CD4-positive, CD25-positive, alpha-beta regulatory T cell (primary cell): ENCODE data around the gene GPR171. TPM values are rescaled to one million over a fixed set of nuclear protein-coding genes. Genes with fewer than 3 reads are reported as not detected.

ENCODE experiments used
- ATAC-seq, 2 donors: fragments of 150-1000 bp; cut with Tn5 transposase; one replicate each; pipeline ENCODE4 v1.10.0; 2021; ENCODE audit warnings: low read depth in 2 of 2, moderate number of reproducible peaks in 2 of 2, moderate library complexity in 1 of 2
- DNase-seq, 3 donors: peaks; one replicate each; pipeline versions ENCODE4 v3.0.0 to v3.0.0-alpha.2; 2012 to 2022; ENCODE audit warnings: mixed read lengths in 1 of 3
- H3K27ac ChIP-seq: one replicate; pipeline ENCODE4 v1.7.0; 2013; ENCODE audit warnings: mild to moderate bottlenecking, low read length; ENCODE audit not compliant: insufficient read depth, poor library complexity, severe bottlenecking
- H3K27me3 ChIP-seq: one replicate; pipeline ENCODE4 v1.7.0; 2013; ENCODE audit warnings: low read length; ENCODE audit not compliant: control insufficient read depth, insufficient read depth
- H3K36me3 ChIP-seq: one replicate; pipeline ENCODE4 v1.7.0; 2013; ENCODE audit warnings: mild to moderate bottlenecking, low read length, moderate library complexity; ENCODE audit not compliant: control insufficient read depth, insufficient read depth
- H3K4me1 ChIP-seq: 2 replicates; pipeline ENCODE4 v1.7.0; 2013; ENCODE audit warnings: mild to moderate bottlenecking, low read length; ENCODE audit not compliant: insufficient read depth, control insufficient read depth, poor library complexity, severe bottlenecking
- H3K4me3 ChIP-seq: one replicate; pipeline ENCODE4 v1.7.0; 2013; ENCODE audit warnings: low read depth, mild to moderate bottlenecking, low read length, moderate library complexity
- H3K9me3 ChIP-seq, 2 experiments: 1 replicate in 1 of 2; 2 replicates in 1 of 2; pipeline ENCODE4 v1.7.0; 2013; ENCODE audit warnings: low read length in 2 of 2, mild to moderate bottlenecking in 1 of 2, moderate library complexity in 1 of 2; ENCODE audit not compliant: control insufficient read depth in 2 of 2
- H3K27ac Mint-ChIP-seq, 3 donors: one replicate each; pipeline ENCODE4 v1.8.0; 2020 to 2022; ENCODE audit warnings: mild to moderate bottlenecking in 3 of 3, mixed read lengths in 3 of 3, moderate library complexity in 2 of 3
- H3K27me3 Mint-ChIP-seq: one replicate; pipeline ENCODE4 v1.8.0; 2022; ENCODE audit warnings: mild to moderate bottlenecking, mixed read lengths
- H3K36me3 Mint-ChIP-seq: one replicate; pipeline ENCODE4 v1.8.0; 2020; ENCODE audit warnings: mixed read lengths
- H3K4me1 Mint-ChIP-seq, 4 donors: one replicate each; pipeline ENCODE4 v1.8.0; 2020 to 2022; ENCODE audit warnings: mixed read lengths in 4 of 4, mild to moderate bottlenecking in 1 of 4
- H3K4me3 Mint-ChIP-seq, 4 donors: one replicate each; pipeline ENCODE4 v1.8.0; 2020 to 2022; ENCODE audit warnings: mild to moderate bottlenecking in 4 of 4, mixed read lengths in 4 of 4, moderate library complexity in 3 of 4
- H3K9me3 Mint-ChIP-seq, 7 donors: one replicate each; pipeline ENCODE4 v1.8.0; 2020 to 2022; ENCODE audit warnings: mixed read lengths in 7 of 7, mild to moderate bottlenecking in 3 of 7, moderate library complexity in 2 of 7
- polyA plus RNA-seq, 4 donors: library from polyadenylated mRNA; unstranded; fragments of 300-500 nt; fragmentation: Illumina TruSeq; gene quantifications; one replicate each; pipeline ENCODE4 v1.2.3, GENCODE V29; 2021
- total RNA-seq: library from RNA; stranded (reverse); gene quantifications from one replicate; pipeline ENCODE4 v1.2.3, GENCODE V29; 2022

Gene GPR171
- total and polyA plus RNA-seq, 5 donors from 2014 or later: 26.8 to 118 (median 96.7) TPM

GRCh38 chr3:151224268-151224866 lies 21.4 kb upstream of the GPR171 start:
- no peak overlapping the region for H3K4me3 ChIP-seq
- no peaks in the 10 kb centered on the region for H3K36me3 Mint-ChIP-seq
- H3K9me3 Mint-ChIP-seq: peaks cover 0 to 13% (median 0%) of the 10 kb centered on the region in 7 donors

DNA sequence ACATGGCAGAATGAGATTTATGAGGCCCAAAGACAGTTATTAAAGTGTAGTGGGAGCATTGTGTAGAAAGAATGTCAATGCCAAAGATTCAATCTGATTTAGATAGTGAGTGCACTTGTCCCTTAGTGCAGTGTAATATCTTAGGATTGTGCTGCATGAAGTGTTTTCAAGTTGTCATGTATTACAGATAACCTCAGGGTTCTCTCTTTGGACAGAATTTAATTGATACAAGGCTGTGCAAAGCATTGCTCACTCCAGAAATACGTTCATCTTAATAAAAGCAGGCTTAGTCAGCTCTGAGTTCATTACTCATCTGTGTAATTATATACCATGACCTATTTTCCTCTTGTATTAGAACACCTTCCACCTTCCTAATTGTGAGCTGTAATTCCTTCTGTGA lies 16.0 kb upstream of the GPR171 start:
- Histone ChIP-seq H3K4me1 (no peaks in the 10 kb centered on the region), H3K27me3 (no peaks in the 10 kb centered on the region), H3K9me3 (no peaks in the 10 kb centered on the region), H3K27ac (no peak overlapping the region), H3K4me3 (no peak overlapping the region), H3K36me3 (no peaks in the 10 kb centered on the region)
- Mint-ChIP-seq H3K4me3 (no peak overlapping the region), H3K27me3 (peaks cover 9% of the 10 kb centered on the region), H3K9me3 (peaks cover 0 to 13% (median 0%) of the 10 kb centered on the region in 7 donors), H3K27ac (no peak overlapping the region), H3K36me3 (no peaks in the 10 kb centered on the region), H3K4me1 (peaks cover 0 to 3% (median 0%) of the 10 kb centered on the region in 4 donors)
- DNase-seq: no peak
- no peak for ATAC-seq

More at GRCh38 chr3:151224268-151224866, 21.4 kb upstream of the GPR171 start:
- H3K9me3 ChIP-seq: no peaks in the 10 kb centered on the region
- peaks cover 12 to 35% (median 25%) of the 10 kb centered on the region in 4 donors for H3K4me1 Mint-ChIP-seq
- H3K36me3 ChIP-seq: no peaks in the 10 kb centered on the region
- peaks cover 15% of the 10 kb centered on the region for H3K4me1 ChIP-seq
- DNase-seq: no peak
- H3K27me3 Mint-ChIP-seq: peaks cover 5% of the 10 kb centered on the region
- H3K27ac ChIP-seq: no peak overlapping the region
- no peak for ATAC-seq
- H3K4me3 Mint-ChIP-seq: no peak overlapping the region
- no peaks in the 10 kb centered on the region for H3K27me3 ChIP-seq
- peak overlapping the region in 2 of 3 donors; percentile 58 to 59 for H3K27ac Mint-ChIP-seq

DNA sequence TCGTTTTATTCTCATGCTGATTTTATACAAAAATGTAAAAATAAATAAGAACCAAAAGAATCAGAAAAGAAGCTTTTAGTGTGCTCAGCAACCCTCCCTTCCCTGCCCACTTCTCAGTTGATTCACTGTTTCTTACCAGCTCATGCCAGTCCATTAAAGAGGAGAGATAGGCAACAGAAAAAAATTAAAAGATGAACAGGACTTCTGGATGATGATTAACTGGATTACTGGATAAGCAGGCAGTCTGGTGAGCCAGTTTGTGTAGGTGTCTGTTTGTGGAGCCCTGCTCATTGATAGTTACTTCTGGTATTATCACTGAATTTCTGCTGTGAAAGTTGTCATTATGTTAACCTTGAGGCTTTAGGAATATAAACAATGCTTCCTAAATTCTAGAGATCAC lies 15.1 kb upstream of the GPR171 start:
- no peak overlapping the region for H3K4me3 Mint-ChIP-seq
- Histone ChIP-seq H3K4me1 (no peaks in the 10 kb centered on the region), H3K9me3 (no peaks in the 10 kb centered on the region), H3K36me3 (no peaks in the 10 kb centered on the region), H3K4me3 (no peak overlapping the region), H3K27ac (no peak overlapping the region), H3K27me3 (no peaks in the 10 kb centered on the region)
- peaks cover 9% of the 10 kb centered on the region for H3K27me3 Mint-ChIP-seq
- peaks cover 0 to 3% (median 0%) of the 10 kb centered on the region in 4 donors for H3K4me1 Mint-ChIP-seq
- no peaks in the 10 kb centered on the region for H3K36me3 Mint-ChIP-seq
- DNase-seq (no peak), ATAC-seq (no peak)
- peaks cover 0 to 13% (median 0%) of the 10 kb centered on the region in 7 donors for H3K9me3 Mint-ChIP-seq
- no peak overlapping the region for H3K27ac Mint-ChIP-seq

DNA sequence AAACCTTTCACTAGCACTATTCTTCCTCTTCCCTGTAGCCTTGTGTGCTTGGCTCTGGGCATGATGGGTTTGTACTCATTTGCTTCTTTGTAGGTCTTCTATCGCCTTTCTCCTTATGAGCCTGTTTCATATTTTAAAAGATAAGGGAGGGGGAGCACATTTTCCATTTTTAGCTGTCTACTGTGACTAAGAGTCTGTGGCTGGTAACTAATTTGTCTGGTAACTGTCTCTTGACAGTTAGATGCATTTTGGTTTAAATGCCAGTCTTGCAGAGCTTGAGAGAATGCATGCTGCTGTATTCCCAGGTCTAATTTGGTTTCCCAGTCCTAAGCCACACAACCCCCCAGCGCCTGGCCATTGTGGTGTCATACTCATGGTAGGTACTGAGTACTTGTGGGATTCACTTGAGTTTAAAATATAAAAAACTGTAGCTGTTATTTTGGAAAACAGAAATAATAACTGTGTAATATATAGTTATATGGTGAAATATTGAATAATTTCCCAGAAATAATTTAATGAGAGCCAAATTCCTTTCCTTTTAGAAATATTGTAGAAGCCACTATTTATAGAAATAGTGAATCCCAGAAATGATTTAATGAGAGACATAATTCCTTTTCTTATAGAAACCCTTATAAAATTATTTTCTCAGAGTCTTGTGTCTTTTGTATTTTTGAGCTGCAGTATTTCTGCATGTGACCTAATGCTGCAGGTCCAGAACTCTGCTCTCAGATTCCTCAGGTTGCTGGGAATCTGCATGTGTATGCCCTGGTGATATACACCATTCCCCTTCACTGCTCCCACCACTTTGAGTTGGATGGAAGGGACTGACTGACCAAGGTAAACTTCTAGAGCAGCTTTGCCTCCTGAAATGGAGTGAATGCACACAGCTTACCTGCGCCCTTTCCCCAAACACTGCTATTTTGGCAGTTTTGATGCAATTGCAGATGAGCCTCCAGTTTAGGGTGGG lies 13.9 kb upstream of the GPR171 start:
- H3K9me3 ChIP-seq: no peaks in the 10 kb centered on the region
- no peaks in the 10 kb centered on the region for H3K4me1 ChIP-seq
- no peaks in the 10 kb centered on the region for H3K36me3 ChIP-seq
- Mint-ChIP-seq H3K9me3 (peaks cover 0 to 7% (median 0%) of the 10 kb centered on the region in 7 donors), H3K4me1 (peaks cover 0 to 3% (median 0%) of the 10 kb centered on the region in 4 donors), H3K27me3 (peaks cover 9% of the 10 kb centered on the region), H3K4me3 (no peak overlapping the region), H3K27ac (no peak overlapping the region), H3K36me3 (no peaks in the 10 kb centered on the region)
- no peak overlapping the region for H3K4me3 ChIP-seq
- H3K27me3 ChIP-seq: no peaks in the 10 kb centered on the region
- no peak overlapping the region for H3K27ac ChIP-seq
- no peak for DNase-seq
- no peak for ATAC-seq

GRCh38 chr3:151214459-151214858 lies 11.4 kb upstream of the GPR171 start:
- no peak for ATAC-seq
- peaks cover 4% of the 10 kb centered on the region for H3K27me3 Mint-ChIP-seq
- H3K36me3 ChIP-seq: no peaks in the 10 kb centered on the region

GRCh38 chr3:151213881-151214280 lies 10.9 kb upstream of the GPR171 start:
- Mint-ChIP-seq H3K9me3 (no peaks in the 10 kb centered on the region), H3K36me3 (no peaks in the 10 kb centered on the region), H3K27ac (no peak overlapping the region), H3K4me3 (no peak overlapping the region), H3K4me1 (peaks cover 6 to 26% (median 16%) of the 10 kb centered on the region in 4 donors), H3K27me3 (peaks cover 4% of the 10 kb centered on the region)
- Histone ChIP-seq H3K9me3 (no peaks in the 10 kb centered on the region), H3K4me3 (no peak overlapping the region), H3K36me3 (no peaks in the 10 kb centered on the region), H3K27ac (no peak overlapping the region), H3K4me1 (peaks cover 3% of the 10 kb centered on the region), H3K27me3 (no peaks in the 10 kb centered on the region)
- ATAC-seq (no peak), DNase-seq (no peak)

More at GRCh38 chr3:151214459-151214858, 11.4 kb upstream of the GPR171 start:
- Histone ChIP-seq H3K9me3 (no peaks in the 10 kb centered on the region), H3K4me3 (no peak overlapping the region), H3K27ac (no peak overlapping the region), H3K4me1 (no peaks in the 10 kb centered on the region), H3K27me3 (no peaks in the 10 kb centered on the region)
- no peak for DNase-seq
- H3K4me3 Mint-ChIP-seq: no peak overlapping the region
- H3K36me3 Mint-ChIP-seq: no peaks in the 10 kb centered on the region
- peaks cover 5 to 21% (median 11%) of the 10 kb centered on the region in 4 donors for H3K4me1 Mint-ChIP-seq
- H3K9me3 Mint-ChIP-seq: no peaks in the 10 kb centered on the region
- no peak overlapping the region for H3K27ac Mint-ChIP-seq

DNA sequence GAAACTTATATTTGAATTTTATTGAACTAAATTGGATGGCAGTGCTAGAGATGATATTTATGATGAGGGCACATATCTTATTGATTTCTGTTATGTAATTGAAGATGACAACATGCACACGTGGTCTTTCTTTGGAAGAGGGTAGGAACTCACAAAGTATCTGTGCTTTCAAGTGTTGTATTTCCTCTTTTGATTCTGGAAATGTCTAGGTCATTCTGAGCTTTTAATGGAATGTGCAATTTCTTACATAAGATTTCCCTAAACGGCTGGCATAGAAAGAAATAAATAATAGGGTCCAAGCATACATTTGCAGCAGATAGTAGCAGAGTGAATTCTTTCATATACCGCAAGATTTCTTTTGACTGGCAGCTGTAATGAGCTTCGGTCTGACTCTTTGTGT lies 10.1 kb upstream of the GPR171 start:
- H3K36me3 Mint-ChIP-seq: no peaks in the 10 kb centered on the region
- H3K36me3 ChIP-seq: no peaks in the 10 kb centered on the region
- no peaks in the 10 kb centered on the region for H3K9me3 ChIP-seq
- no peak overlapping the region for H3K27ac ChIP-seq
- H3K27me3 Mint-ChIP-seq: peaks cover 4% of the 10 kb centered on the region
- peaks cover 6 to 31% (median 16%) of the 10 kb centered on the region in 4 donors for H3K4me1 Mint-ChIP-seq
- H3K9me3 Mint-ChIP-seq: no peaks in the 10 kb centered on the region
- peaks cover 4% of the 10 kb centered on the region for H3K4me1 ChIP-seq
- DNase-seq (no peak), ATAC-seq (no peak)
- no peaks in the 10 kb centered on the region for H3K27me3 ChIP-seq
- H3K27ac Mint-ChIP-seq: no peak overlapping the region
- no peak overlapping the region for H3K4me3 ChIP-seq
- H3K4me3 Mint-ChIP-seq: no peak overlapping the region
